ENCODE results near the gene TMEM11.

TMEM11 gene

DNA sequence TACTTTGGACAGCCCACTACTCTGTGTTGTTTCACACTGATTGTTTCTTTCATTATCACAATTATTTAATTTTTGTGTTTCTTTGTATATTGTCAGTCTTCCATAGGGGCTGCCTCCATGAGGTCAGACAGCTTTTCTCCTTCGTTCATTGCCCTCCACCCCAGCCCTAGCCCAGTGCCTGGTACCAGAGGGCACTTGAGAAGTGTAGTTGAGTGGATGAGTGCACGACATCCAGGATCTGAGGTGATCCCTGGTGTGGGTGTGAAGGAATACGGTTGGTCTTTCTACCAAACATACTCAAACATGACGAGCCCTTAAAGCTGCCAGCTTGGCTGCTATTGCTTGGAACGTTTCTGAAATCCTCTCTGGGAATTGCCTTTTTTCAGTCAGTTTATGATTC lies 49.3 kb downstream of the TMEM11 start:
- H3K27ac ChIP-seq = no peak overlapping the region
- no peak for DNase-seq (ENCODE audit: low read depth, low spot score)

DNA sequence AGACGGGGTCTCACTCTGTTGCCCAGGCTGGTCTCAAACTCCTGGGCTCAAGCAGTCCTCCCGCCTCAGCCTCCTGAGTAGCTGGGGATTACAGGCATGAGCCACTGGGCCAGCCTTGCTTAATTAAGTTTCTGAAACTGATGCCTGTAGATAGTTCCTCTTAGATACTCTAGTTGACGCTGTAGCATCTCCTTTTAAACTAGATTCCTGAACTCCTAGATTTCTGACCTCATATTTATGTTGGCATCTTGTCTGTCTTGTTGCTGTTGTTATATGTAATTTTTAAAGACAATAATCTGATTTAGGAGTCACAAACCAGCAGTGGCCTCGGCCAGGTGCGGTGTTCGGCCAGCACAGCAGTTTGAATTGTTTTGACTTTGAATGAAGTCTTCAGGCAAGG lies 49.7 kb downstream of the TMEM11 start:
- no peak for DNase-seq (ENCODE audit: low read depth, low spot score)
- H3K27ac ChIP-seq = no peak overlapping the region

DNA sequence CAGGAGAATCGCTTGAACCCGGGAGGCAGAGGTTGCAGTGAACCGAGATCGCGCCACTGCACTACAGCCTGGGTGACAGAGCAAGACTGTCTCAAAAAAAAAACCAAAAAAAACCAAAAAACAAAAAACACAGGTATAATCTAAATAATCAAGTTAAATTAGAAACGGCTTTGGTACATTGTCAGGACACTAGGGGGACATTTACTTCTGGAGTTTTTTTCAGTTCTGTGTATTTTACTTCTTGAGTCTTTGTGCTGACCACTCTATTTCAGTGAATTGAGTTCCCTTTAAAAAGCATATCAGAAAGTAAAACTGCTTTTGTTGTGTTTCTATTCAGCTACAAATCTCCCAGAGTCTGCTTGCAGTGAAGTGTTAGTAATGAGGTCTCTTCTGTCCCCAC lies 50.9 kb downstream of the TMEM11 start:
- DNase-seq (ENCODE audit: low read depth, low spot score) = no peak
- H3K27ac ChIP-seq = no peak overlapping the region

DNA sequence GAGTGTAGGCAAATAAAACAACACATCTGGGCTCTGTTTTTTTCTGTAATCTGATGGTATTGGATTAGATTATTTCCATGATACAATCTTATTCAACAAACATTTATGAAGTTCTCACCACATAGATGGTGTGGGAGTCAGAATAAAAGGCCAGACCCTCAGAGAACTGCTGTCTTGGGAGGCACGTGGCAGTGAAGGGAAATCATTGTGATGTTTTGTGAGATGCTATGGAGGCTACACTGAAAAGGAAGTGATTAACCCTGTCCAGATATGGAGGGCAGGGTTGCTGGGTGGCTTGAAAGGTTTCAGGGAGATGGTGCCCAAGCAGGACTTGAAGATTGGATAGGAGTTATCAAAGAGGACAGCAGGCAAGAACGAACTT lies 51.6 kb downstream of the TMEM11 start:
- no peak for DNase-seq (ENCODE audit: low read depth, low spot score)
- H3K27ac ChIP-seq = no peak overlapping the region

DNA sequence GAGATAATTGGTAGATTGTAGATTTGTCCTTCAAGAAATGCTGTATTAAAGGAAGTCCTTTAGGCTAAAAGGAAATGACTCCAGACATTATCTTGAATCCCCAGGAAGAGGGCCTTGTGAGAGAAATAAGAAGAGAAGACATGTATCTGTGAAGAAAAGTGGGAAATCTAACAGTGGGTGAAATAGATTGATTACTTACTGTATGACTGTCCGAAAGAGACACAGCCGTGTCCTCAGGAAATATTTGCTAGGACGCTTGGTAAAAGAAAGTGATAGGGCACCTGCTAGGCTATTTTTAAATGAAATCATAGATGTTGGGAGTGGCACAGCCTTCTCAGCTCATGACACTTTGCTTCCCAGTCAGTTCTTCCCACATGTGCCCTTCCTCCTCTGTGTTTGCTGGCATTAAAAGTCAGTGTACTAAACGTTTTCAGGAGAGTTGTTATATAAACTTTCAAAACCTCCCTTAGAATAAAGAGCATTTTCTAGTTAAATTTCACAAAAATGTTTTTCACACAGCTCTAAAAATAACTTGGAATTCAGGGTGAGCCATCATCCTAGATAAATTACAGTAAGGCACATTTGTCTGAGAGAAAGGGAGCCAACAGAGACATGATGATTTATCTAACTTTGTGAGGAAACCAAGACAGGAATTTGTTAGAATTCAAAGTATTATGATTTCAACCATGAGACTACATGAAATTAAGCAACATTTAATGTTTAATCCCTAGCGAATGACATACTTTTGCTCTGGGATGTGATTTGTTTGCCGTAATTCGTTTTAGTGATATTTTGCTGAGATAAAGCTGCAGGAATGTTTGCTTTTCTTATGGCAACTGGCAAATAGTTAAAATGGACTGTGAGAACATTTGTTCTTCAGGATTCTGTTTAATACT lies 52.2 kb downstream of the TMEM11 start:
- no peak overlapping the region for H3K27ac ChIP-seq
- DNase-seq (ENCODE audit: low read depth, low spot score) = no peak

DNA sequence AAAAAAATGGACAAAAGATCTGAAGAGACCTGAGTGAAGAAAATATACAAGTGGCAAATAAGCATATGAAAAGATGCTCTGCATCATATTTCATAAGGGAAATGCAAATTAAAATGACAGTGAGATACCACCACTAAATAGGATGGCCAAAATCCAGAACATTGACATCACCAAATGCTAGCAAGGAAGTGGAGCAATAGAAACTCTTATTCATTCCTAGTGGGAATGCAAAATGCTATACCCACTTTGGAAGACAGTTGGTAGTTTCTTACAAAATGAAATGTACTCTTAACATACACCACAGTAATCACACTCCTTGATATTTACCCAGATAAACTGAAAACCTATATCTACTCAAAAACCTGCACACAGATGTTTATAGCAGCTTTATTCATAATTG lies 53.6 kb downstream of the TMEM11 start:
- no peak for DNase-seq (ENCODE audit: low read depth, low spot score)
- H3K27ac ChIP-seq = no peak overlapping the region

DNA sequence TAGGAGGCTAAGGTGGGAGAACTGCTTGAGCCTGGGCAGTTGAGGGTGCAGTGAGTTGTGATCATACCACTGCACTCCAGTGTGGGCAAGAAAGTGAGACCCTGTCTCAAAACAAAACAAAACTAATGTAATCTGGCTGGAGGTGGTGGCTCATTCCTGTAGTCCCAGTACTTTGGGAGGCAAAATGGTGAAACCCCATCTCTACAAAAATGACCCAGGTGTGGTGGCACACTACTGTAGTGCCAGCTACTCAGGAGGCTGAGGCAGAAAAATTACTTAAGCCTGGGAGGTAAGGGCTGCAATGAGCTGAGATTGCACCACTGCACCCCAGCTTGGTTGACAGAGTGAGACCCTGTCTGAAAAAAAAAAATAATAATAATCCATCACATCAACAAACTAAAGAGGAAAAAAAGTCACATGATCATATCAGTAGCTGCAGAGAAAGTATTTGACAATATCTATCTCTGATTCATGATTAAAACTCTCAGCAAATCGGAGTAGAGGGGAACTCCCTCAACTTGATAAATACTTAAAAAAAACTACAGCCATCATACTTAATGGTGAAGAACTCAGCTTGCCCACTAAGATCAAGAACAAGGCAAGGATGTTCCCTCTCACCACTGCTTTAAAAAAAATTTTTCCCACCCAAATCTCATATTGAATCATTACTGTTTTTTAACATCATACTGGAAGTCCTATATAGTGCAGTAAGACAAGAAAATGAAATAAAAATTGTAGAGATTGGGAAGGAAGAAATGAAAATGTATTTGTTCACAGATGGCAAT lies 56.2 kb downstream of the TMEM11 start:
- DNase-seq (ENCODE audit: low read depth, low spot score) = no peak
- H3K27ac ChIP-seq = no peak overlapping the region

DNA sequence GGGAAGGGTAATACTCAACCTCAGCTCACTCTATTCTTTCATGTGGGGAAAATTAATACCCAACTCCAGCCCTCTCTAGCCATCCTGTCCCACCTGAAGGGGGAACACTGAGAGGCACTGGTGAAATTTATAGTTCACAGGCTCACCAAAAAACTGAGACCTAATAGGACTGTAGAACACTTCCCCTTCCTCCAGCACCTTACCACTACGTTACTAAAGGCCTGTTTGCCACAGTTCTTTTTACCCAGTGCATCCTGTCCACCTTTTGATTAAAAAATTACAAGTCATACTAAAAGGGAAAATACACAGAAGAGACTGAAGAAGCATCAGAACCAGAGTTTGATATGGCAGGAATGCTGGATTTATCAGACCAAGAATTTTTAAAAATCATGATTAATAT lies 61.2 kb downstream of the TMEM11 start:
- DNase-seq (ENCODE audit: low read depth, low spot score) = no peak
- no peak overlapping the region for H3K27ac ChIP-seq

DNA sequence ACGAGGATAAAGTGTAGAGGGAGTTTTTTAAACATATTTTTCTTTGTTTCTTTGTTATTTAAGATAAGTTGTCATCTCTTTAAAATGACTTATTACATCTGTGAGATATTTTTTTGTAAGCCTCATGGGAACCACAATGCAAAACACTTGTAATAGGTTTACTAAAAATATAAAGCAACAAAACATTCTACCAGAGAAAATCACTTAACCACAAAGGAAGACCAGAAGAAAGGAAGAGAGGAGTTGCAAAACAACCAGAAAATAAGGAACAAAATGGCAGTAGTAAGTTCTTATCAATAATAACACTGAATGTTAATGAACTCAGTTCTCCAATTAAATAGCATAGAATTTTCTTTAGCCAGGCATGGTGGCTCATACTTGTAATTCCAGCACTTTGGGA lies 64.3 kb downstream of the TMEM11 start:
- H3K27ac ChIP-seq = no peak overlapping the region
- no peak for DNase-seq (ENCODE audit: low read depth, low spot score)
